WTC11 (cell line): ENCODE data around the gene ZBTB7C.

Experiments used
- CREB1 ChIP-seq: sonication (generic); formaldehyde crosslinking; IDR thresholded peaks from 2 replicates; pipeline ENCODE4 v1.8.0; 2023; ENCODE audit warnings: mild to moderate bottlenecking, missing genetic modification reagents
- CREM ChIP-seq: sonication (generic); formaldehyde crosslinking; IDR thresholded peaks from 2 replicates; pipeline ENCODE4 v1.8.1; 2022; ENCODE audit warnings: mild to moderate bottlenecking, missing genetic modification reagents, moderate library complexity
- CTCF ChIP-seq: fragments of 200-600 bp; IDR thresholded peaks from 2 replicates; pipeline ENCODE4 v1.8.0; 2022; ENCODE audit warnings: antibody characterized with exemption
- ELF4 ChIP-seq: sonication (generic); formaldehyde crosslinking; IDR thresholded peaks from 2 replicates; pipeline ENCODE4 v1.8.1; 2022; ENCODE audit warnings: low read depth, mild to moderate bottlenecking, moderate library complexity, missing genetic modification reagents
- FOXJ3 ChIP-seq: sonication (generic); formaldehyde crosslinking; IDR thresholded peaks from 2 replicates; pipeline ENCODE4 v1.9.0; 2021; ENCODE audit warnings: missing genetic modification reagents, mild to moderate bottlenecking, borderline replicate concordance
- MAX ChIP-seq: sonication (generic); formaldehyde crosslinking; IDR thresholded peaks from 2 replicates; pipeline ENCODE4 v1.8.0; 2022; ENCODE audit warnings: mild to moderate bottlenecking, missing genetic modification reagents
- MYBL2 ChIP-seq: sonication (generic); formaldehyde crosslinking; IDR thresholded peaks from 2 replicates; pipeline ENCODE4 v1.8.1; 2023; ENCODE audit warnings: mild to moderate bottlenecking, moderate library complexity, missing genetic modification reagents
- NFATC4 ChIP-seq: fragments of 250-450 bp; sonication (Bioruptor Pico); IDR thresholded peaks from 2 replicates; pipeline ENCODE4 v1.9.0; 2021; ENCODE audit warnings: mild to moderate bottlenecking
- TP53 ChIP-seq: sonication (generic); formaldehyde crosslinking; IDR thresholded peaks from 2 replicates; pipeline ENCODE4 v1.8.1; 2023; ENCODE audit warnings: mild to moderate bottlenecking, missing genetic modification reagents
- ZNF263 ChIP-seq: sonication (generic); formaldehyde crosslinking; IDR thresholded peaks from 2 replicates; pipeline ENCODE4 v1.8.1; 2022; ENCODE audit warnings: low read depth, mild to moderate bottlenecking, moderate library complexity, missing genetic modification reagents
- ZNF317 ChIP-seq: sonication (generic); formaldehyde crosslinking; IDR thresholded peaks from 2 replicates; pipeline ENCODE4 v1.8.1; 2023; ENCODE audit warnings: low read depth, mild to moderate bottlenecking, moderate library complexity, missing genetic modification reagents, borderline replicate concordance
- TF ChIP-seq, protein P1 (sequence below): sonication (generic); formaldehyde crosslinking; IDR thresholded peaks from 2 replicates; pipeline ENCODE4 v1.8.1; 2023; ENCODE audit warnings: mild to moderate bottlenecking, missing genetic modification reagents

- TF ChIP-seq CTCF (no peak), TP53 (CRISPR knock-in tag) (no peak), ELF4 (CRISPR knock-in tag) (no peak), ZNF317 (CRISPR knock-in tag) (no peak), CREM (CRISPR knock-in tag) (no peak), CREB1 (CRISPR knock-in tag) (no peak), ZNF263 (CRISPR knock-in tag) (no peak), NFATC4 (CRISPR knock-in tag) (no peak), MYBL2 (no peak), MAX (no peak), FOXJ3 (CRISPR knock-in tag) (no peak)
- TF ChIP-seq, protein P1, sequence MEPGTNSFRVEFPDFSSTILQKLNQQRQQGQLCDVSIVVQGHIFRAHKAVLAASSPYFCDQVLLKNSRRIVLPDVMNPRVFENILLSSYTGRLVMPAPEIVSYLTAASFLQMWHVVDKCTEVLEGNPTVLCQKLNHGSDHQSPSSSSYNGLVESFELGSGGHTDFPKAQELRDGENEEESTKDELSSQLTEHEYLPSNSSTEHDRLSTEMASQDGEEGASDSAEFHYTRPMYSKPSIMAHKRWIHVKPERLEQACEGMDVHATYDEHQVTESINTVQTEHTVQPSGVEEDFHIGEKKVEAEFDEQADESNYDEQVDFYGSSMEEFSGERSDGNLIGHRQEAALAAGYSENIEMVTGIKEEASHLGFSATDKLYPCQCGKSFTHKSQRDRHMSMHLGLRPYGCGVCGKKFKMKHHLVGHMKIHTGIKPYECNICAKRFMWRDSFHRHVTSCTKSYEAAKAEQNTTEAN (CRISPR knock-in tag), result no peak
These were observed 413.1 kb downstream of the ZBTB7C start for GRCh38 chr18:47996091-47996541.
